ENCODE results near the gene VIPR2.

DNA sequence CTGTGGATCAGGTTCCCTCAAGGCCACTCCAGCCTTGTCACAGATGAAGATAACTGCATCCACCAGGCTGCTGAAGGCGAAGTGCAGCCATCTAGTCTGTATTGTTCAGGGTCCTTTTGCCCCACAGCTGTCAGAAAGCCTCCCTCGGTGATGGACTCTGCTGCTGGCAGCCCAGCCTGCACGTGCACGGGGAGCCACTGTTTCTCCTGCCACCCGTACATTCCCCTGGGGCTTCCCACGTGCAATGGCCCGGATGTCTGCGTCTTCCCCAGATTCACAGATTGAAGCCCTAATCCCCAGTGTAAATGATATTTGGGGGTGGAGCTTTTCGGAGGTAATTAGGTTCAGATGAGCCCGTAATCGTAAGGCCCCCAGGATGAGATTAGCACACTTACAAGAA, 46.6 kb upstream of the VIPR2 start:
- no peak for TF ChIP-seq POLR2AphosphoS5 (IDR thresholded peaks at IDR 0.05)
- TF ChIP-seq, protein P1, sequence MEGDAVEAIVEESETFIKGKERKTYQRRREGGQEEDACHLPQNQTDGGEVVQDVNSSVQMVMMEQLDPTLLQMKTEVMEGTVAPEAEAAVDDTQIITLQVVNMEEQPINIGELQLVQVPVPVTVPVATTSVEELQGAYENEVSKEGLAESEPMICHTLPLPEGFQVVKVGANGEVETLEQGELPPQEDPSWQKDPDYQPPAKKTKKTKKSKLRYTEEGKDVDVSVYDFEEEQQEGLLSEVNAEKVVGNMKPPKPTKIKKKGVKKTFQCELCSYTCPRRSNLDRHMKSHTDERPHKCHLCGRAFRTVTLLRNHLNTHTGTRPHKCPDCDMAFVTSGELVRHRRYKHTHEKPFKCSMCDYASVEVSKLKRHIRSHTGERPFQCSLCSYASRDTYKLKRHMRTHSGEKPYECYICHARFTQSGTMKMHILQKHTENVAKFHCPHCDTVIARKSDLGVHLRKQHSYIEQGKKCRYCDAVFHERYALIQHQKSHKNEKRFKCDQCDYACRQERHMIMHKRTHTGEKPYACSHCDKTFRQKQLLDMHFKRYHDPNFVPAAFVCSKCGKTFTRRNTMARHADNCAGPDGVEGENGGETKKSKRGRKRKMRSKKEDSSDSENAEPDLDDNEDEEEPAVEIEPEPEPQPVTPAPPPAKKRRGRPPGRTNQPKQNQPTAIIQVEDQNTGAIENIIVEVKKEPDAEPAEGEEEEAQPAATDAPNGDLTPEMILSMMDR (IDR thresholded peaks at IDR 0.05) = no peak
